ENCODE measurements around the gene ZNF18.

DNA sequence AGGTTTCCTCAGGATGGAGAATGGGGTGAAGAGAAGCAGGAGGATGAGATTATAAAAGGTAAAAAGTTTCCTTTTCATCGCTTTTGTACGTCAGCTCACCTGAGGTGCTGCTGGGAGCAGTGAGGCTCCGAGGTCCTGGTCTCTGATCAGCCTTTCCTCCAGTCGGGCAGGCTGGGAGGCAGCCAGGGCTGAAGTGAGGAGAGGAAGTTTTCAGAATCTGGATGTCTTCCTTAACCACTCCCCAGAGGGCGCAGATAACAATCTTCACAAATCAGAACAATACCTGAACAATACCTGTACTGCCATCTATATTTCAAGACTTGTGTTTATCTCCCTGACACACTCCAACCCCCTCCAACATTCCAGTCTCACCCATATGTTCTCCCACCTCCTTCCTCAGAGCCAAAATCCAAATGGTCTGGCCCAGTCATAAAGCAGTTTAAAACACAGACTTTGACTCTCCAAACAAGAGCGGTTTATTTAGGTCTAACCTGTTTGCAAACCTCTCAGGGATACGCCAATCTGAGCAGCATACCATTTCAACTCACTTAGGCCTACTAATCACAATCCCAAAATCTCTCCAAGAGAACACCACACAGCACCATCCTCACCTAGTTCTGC lies 6.8 kb downstream of the ZNF18 start:
- no peak for TF ChIP-seq POLR2A (IDR thresholded peaks at IDR 0.05; ENCODE audit: low read depth, low read length)
- TF ChIP-seq, protein P1, sequence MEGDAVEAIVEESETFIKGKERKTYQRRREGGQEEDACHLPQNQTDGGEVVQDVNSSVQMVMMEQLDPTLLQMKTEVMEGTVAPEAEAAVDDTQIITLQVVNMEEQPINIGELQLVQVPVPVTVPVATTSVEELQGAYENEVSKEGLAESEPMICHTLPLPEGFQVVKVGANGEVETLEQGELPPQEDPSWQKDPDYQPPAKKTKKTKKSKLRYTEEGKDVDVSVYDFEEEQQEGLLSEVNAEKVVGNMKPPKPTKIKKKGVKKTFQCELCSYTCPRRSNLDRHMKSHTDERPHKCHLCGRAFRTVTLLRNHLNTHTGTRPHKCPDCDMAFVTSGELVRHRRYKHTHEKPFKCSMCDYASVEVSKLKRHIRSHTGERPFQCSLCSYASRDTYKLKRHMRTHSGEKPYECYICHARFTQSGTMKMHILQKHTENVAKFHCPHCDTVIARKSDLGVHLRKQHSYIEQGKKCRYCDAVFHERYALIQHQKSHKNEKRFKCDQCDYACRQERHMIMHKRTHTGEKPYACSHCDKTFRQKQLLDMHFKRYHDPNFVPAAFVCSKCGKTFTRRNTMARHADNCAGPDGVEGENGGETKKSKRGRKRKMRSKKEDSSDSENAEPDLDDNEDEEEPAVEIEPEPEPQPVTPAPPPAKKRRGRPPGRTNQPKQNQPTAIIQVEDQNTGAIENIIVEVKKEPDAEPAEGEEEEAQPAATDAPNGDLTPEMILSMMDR (conservative IDR thresholded peaks at IDR 0.05; ENCODE audit: low read depth, low read length), result no peak
- no peak for TF ChIP-seq CEBPB (IDR thresholded peaks at IDR 0.05; ENCODE audit: low read depth, low read length)
- TF ChIP-seq RAD21 (IDR thresholded peaks at IDR 0.05; ENCODE audit: low read length), result no peak
- TF ChIP-seq RFX5 (IDR thresholded peaks at IDR 0.05; ENCODE audit: low read depth, low read length), result no peak
- TF ChIP-seq MAFK (IDR thresholded peaks at IDR 0.05; ENCODE audit: low read depth, low read length), result no peak
- no peak for TF ChIP-seq BHLHE40 (IDR thresholded peaks at IDR 0.05; ENCODE audit: low read depth, low read length)
- TF ChIP-seq, protein P2, sequence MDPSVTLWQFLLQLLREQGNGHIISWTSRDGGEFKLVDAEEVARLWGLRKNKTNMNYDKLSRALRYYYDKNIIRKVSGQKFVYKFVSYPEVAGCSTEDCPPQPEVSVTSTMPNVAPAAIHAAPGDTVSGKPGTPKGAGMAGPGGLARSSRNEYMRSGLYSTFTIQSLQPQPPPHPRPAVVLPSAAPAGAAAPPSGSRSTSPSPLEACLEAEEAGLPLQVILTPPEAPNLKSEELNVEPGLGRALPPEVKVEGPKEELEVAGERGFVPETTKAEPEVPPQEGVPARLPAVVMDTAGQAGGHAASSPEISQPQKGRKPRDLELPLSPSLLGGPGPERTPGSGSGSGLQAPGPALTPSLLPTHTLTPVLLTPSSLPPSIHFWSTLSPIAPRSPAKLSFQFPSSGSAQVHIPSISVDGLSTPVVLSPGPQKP (IDR thresholded peaks at IDR 0.05; ENCODE audit: borderline replicate concordance, low read depth, low read length), result no peak
- no peak for TF ChIP-seq FOS (IDR thresholded peaks at IDR 0.05; ENCODE audit: low read depth, low read length)
- TF ChIP-seq, protein P3, sequence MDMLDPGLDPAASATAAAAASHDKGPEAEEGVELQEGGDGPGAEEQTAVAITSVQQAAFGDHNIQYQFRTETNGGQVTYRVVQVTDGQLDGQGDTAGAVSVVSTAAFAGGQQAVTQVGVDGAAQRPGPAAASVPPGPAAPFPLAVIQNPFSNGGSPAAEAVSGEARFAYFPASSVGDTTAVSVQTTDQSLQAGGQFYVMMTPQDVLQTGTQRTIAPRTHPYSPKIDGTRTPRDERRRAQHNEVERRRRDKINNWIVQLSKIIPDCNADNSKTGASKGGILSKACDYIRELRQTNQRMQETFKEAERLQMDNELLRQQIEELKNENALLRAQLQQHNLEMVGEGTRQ (IDR thresholded peaks at IDR 0.05; ENCODE audit: low read depth, low read length), result no peak

Measured in IMR-90 (cell line).